RKO (cell line): ENCODE measurements around the gene UBE2G1.

Experiments
- DNase-seq: peaks from one replicate; pipeline ENCODE4 v3.0.0-alpha.2; 2016; ENCODE audit warnings: low spot score

The UBE2G1 gene

GRCh38 chr17:4247361-4247970 is 119.0 kb downstream of the UBE2G1 start:
- no peak for DNase-seq

GRCh38 chr17:4246674-4247073 is 119.8 kb downstream of the UBE2G1 start:
- DNase-seq, result no peak

DNA sequence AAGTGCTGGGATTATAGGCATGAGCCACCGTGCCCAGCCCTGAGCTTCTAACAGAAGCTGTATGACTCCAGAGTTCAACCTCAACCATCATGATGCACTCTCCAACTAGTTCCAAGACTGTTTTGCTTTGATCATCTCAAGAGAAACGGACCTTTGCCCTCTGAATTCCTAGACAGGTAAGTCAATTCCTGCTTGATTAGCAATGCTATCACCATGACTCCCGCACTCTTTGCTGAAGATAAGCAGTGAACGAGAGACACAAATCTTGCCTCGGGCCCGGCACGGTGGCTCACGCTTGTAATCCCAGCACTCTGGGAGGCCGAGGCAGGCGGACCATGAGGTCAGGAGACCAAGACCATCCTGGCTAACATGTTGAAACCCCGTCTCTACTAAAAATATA is 124.9 kb downstream of the UBE2G1 start:
- DNase-seq, result no peak

DNA sequence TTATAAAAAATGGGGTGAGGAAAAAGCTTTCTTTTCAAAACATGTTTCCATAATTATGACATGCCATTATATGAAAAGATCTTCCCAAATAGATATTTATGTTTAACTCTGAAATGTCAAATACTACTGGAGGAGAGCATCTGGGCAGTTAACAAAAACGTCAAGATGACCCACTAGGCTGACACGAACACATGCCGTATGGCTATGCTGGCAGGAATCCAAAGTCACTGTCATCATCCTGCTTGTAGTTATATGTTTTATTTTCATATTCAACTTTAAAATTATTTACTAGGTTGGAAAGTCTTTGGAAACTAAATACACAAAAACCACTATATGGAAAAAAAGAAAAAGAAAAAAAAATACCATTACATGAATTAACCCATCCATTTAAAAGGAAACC is 130.0 kb downstream of the UBE2G1 start:
- DNase-seq, result no peak

- DNase-seq, result no peak
These were observed 130.8 kb downstream of the UBE2G1 start for GRCh38 chr17:4235372-4236279.

DNA sequence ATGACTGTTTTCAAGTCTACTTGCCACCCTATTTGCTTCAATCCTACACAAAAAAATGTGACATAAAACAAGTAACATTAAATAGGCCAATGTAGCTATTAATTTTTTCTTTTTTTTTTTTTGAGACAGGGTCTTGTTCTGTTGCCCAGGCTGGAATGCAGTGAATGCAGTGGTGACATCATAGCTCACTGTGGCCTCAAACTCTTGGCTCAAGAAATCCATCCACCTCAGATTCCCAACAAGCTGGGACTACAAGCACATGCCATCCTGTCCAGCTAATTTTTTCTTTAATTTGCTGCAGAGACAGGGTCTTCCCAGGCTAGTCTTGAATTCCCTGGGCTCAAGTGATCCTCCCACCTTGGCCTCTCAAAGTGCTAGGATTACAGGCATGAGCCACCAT is 132.1 kb downstream of the UBE2G1 start:
- DNase-seq, result no peak

GRCh38 chr17:4233668-4234258 is 132.7 kb downstream of the UBE2G1 start:
- DNase-seq, result no peak

GRCh38 chr17:4232168-4232813 is 134.2 kb downstream of the UBE2G1 start:
- no peak for DNase-seq

GRCh38 chr17:4229627-4230541 is 136.6 kb downstream of the UBE2G1 start:
- DNase-seq, result peak; percentile 45

GRCh38 chr17:4221899-4222659 is 144.4 kb downstream of the UBE2G1 start:
- DNase-seq, result no peak

DNA sequence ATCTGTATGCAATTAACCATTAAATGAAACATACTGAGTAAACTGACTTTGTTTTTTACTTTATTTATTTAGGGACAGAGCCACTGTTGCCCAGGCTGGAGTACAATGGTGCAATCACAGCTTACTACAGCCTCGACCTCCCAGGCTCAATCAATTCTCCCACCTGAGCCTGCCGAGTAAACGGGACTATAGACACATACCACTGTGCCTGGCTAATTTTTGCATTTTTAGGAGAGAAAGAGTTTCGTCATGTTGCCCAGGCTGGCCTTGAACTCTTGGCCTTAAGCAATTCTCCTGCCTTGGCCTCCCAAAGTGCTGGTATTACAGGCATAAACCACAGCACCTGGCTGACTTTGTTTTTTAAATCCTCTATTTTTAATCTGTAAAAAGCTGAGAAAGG is 145.3 kb downstream of the UBE2G1 start:
- DNase-seq, result no peak

GRCh38 chr17:4220655-4221054 is 145.8 kb downstream of the UBE2G1 start:
- no peak for DNase-seq
